CMK (cell line): Measurements from ENCODE around the gene KNOP1.

Experiments used
- DNase-seq: peaks from one replicate; pipeline ENCODE4 v3.0.0-alpha.2; 2010; ENCODE audit warnings: low read depth

KNOP1 gene

DNA sequence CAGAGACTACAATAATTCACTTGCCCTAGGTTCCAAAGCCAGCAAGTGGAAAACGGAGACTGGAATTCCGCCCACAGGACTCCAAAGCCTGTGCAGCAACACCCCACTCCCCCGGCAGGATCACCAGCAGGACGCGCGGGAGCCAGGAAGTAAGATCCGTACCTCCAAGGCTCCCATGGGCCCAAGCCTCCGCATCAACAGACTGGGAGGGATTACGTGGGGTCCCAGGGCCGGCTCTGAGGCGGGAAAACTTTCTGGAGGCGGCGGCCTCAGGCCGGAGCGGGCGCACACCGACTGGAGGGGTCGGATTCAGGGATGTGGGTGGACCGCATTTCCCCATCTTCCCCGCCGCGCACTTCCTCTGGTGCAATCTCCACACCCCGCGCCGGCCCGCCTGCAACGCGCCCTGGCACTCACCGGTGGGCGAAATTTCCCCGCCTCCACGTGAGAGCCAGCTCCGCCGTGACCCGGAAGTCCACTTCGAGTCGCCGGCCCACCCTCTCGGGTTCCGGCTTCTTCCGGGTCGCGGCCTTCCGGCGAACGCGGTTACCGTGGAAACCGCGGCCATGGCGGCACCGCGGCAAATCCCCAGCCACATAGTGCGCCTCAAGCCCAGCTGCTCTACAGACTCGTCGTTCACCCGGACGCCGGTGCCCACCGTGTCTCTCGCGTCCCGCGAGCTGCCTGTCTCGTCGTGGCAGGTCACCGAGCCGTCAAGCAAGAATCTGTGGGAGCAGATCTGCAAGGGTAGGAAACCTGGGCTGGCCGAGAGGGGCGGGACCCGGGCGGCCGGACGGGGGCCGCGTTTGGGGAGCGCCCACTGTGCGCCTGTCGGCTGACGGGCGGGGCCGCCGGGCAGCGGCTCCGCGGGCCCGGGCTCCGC, at the start of gene KNOP1, which contains the start of gene IQCK:
Gene KNOP1 (minus strand): TSS at position 487 of the 883 bp plus-strand sequence. CDS start 3,192 bp downstream, outside the sequence.
Gene IQCK (plus strand): TSS at position 531 of the 883 bp plus-strand sequence. CDS start 36 bp downstream, at position 567.
- DNase-seq: peak; percentile 69

GRCh38 chr16:19767497-19767896, 49.5 kb upstream of the KNOP1 start:
- DNase-seq: no peak

- no peak for DNase-seq
These were observed 49.0 kb upstream of the KNOP1 start for GRCh38 chr16:19766988-19767387.

DNA sequence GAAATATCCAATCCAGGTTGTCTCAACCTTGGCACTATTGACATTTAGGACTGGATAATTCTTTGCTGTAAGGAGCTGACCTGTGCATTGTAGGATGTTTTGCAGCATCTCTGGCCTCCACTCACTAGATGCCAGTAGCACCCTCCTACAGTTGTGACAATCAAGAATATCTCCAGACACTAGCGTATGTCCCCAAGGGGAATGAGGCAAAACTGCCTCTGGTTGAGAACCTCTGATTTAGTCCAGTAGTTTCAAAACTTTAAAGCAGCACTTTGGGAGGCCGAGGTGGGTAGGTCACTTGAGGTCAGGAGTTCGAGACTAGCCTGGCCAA, 48.5 kb upstream of the KNOP1 start:
- no peak for DNase-seq

- DNase-seq: no peak
These were observed 48.0 kb upstream of the KNOP1 start for GRCh38 chr16:19765860-19766553.

DNA sequence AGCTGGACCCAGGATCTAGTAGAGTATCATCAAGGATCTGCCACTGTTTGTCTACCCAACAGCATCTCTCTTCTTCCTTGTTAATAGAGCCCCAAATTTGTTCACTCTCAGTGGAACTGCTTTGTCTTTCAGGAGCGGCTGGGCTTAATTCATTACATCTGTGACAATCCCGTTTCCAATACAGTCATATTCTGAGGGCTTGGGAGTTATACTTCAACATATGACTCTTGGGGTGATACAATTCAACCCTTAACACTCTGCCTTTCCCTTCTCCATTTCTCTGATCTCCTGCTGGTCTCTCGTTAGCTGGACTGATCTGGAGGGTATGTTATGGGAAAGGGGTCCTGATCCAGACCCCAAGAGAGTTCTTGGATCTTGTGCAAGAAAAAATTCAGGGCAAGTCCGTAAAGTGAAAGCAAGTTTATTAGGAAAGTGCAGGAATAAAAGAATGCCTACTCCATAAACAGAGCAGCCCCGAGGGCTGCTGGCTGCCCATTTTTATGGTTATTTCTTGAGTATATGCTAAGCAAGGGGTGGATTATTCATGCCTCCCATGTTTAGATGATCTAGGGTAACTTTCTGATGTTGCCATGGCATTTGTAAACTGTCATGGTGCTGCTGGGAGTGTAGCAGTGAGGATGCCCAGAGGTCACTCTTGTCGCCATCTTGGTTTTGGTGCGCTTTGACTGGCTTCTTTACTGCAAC, 42.5 kb upstream of the KNOP1 start:
- DNase-seq: no peak

DNA sequence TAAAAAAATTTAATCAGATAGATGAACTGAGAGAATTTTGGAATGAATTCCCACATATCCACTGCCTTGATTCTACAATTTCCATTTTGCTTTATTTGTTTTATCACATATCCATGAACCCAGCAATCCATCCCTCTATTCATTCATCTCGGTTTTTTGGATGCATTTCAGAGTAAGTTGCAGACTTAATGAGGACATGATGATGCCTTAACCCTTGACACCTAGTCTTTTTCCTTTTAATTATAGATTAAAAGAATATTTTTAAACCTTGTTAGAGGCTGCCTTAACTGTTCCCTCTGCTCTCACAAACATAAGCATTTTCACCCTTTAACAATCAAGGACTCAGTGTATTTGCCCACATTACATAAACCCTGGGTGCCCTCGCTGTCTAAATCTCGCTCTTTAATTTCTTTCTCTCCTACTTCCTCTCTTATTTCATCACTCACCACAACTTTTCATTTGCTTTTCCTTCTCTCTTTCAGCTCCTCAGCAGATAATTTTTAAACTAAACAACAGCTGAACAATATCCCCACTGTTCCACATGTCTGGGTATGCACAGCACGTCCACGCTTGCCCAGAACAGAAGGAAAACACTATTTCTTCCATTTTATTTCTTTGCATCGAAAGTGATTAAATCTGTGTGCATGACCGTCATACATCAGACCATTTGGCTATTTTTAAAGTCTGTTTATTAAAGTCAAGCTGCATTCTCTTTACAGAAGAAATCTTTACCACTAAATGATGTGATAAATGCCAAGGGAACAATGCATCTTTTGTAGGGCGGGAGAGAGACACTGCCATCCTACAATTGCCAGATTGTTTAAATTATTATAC, 40.0 kb upstream of the KNOP1 start:
- DNase-seq: no peak

- DNase-seq: no peak
These were observed 39.0 kb upstream of the KNOP1 start for GRCh38 chr16:19757026-19757425.

DNA sequence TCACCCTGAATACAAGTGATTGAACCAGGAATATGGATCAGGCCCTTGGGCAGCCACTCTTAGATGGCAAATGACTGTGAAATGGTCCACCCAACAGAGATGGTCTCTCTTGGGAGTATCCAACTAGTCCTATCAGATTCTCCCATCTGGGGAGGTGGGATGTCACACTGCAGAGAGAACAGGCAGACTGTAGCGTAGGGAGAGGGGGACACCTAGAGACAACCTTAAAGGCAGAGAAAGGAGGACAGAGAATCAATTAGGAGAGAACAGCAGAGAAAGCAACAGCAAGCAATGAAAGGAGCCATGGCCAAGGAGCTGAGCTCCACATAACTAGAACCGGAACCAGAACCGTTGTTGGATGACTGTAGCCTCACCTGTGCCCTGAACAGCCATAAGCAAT, 37.2 kb upstream of the KNOP1 start:
- DNase-seq: no peak

DNA sequence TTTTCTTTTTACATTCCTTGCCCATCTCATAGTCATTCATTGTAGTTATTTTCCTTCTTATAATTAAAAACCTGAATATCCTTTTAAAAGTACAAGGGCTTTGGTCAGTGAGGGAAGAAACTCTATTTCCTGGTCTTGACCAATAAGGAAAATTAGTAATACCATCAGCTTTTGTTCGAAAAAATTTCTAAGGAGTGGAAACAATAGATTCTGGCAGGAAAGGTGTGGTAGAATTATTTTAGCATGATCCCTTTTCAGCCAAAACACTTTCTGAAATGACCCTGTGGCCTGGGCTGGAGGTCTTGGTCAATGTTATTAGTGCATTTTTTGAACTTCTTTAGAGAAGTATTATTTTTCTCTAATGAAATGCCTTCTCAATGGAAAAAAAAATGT, 36.6 kb upstream of the KNOP1 start:
- no peak for DNase-seq

GRCh38 chr16:19753815-19754643, 36.0 kb upstream of the KNOP1 start:
- DNase-seq: no peak

DNA sequence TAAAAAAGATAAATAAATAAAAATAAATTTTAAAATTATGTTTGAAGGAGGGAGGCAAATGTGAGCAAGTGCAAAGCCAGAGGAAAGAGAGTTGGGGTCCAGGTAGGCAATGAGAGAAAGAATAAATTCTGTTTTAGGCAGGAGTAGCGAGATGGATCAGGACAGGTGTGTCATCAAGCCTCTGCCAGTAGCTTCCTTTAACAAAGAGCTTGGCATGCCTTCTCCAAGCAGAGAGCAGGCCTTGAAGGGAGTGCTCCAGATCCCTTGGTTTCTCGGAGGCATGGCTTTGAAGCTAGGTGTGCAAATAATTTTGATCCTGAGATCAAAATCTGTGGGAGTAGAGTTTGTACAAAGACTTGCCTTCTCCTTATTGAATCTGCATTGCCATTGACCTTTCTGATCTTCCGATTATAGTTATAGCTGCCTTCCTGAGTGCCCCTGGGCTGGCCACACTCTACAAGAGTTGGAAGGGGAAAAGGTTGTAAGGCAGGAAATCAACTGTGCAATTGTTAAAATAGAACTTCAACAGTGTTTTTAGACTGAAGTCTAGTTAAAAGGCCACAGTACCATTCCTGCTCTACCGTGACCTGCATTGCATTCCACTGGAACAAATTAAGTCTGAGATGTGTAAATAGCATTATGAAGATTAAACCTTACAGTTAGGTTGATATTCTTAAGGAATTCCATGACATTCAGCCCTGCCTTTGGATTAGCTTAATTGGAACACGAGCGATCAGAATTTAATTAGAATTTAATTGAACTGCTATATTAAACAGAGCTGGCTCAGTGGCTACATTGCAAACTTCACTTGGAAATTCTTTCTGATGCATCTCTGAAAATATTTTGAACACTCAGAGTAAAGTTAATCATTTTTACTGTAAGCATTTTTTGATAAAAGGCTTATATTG, 33.7 kb upstream of the KNOP1 start:
- no peak for DNase-seq

DNA sequence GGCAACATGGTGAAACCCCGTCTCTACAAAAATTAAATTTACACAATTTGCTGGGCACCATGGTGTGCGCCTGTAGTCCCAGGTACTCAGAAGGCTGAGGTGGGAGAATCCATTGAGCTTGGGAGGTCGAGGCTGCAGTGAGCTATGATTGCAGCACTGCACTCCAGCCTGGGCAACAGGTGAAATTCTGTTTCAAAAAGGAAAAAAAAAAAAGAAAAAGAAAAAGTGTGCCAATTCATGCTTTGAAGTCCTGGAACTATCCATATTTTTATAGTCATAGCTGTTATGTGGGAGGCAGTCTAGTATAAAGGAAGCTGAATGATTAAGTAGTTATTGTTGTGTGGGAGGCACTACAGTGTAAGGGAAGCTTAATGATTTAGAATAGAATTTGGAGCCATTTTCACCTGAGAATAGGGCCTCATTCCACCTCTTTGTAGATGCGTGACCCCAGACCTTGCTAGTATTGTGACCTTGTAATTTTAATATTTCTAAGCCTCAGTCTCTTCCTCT, 31.6 kb upstream of the KNOP1 start:
- no peak for DNase-seq

- DNase-seq: no peak
These were observed 30.6 kb upstream of the KNOP1 start for GRCh38 chr16:19748389-19749168.

DNA sequence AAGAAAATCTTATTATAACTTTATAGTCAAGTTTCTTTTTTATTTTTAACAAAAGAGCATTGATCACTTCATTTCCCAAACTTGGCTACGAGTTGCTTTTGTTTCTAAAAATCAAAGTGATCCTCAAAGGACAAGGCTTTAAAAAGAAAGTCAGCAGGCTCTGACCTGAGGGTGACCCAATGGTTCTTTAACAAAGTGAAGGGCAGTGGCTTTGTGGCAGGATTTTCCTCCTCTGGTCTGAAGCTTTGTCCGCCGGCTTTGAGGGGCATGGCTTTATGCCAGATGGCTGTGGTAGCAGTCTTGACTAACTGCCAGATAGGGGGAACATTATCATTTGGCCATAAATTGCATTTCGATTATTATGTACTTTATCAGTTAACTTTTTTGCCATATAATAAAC, 28.5 kb upstream of the KNOP1 start:
- DNase-seq: no peak

DNA sequence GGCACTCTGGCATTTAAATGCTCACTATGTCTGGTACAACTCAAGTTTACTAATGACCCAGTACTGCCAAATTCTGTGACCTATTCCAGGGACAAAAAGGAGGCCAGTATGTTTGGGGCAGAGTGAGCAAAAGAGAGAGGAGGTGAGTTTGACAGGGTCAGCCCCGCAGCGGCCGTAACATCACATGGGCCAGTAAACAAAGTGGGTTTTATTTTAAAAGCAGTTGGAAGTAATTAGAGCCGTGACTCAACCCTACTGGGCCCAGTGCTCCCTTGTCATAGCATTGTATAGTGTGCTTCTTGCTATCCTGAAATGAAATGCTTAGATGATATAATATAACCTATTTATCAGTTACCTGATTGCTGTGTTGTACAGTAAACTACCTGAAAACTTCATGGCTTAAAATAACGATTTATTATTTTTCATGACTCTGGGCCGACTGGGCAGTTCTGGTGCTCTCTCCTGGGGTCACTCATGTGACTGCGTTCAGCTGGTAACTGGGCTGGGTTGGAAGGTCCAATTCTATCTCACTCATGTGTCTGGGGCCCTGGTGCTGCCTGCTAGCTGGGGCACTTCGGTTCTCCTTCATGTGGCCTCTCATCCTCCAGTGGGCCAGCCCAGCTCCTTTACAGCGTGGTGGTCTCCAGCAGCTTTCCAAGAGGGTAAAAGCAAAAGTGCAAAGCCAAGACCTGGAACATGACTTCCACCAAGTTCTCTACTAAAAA, 27.4 kb upstream of the KNOP1 start:
- no peak for DNase-seq

DNA sequence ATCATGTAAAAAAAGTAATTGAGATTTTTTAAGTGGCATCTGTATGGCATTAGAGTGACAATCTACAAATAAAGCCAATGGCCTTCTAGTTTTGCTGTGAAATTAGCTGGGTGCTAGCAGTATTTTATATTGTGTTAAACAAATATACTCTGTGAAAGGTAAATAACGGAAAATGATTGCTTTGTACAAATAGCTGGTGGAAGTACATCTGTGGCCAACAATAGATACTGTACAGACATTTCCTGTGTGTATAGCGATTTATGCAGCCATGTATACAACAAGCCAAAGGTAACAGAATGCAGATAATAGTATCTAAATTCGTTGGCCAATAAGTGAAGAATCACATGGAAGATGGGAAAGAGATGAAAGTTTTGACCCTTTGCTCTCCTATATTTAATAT, 26.6 kb upstream of the KNOP1 start:
- DNase-seq: no peak

DNA sequence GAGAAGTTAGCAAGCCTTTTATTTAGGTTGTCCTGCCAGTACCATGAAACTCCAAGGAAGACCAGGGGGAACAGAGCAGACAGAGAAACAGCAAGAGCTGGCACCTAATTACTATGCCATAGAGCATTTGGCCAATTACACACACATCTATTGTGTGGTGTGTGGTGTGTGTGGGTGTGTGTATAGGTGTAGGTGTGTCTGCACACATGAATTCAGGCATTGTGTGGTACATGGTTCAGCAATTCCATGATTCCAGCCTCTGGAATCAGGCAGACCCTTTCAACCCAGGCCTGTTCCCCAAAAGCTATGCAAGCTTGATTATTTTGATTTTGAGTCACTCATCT, 25.8 kb upstream of the KNOP1 start:
- no peak for DNase-seq
